Germinal center (tissue), 1 donor: ENCODE data around the gene CHD5.

Source experiments
- DNase-seq: peaks from one replicate; pipeline ENCODE4 v3.0.0; 2012; ENCODE audit warnings: mixed read lengths, low spot score

CHD5 gene

DNA sequence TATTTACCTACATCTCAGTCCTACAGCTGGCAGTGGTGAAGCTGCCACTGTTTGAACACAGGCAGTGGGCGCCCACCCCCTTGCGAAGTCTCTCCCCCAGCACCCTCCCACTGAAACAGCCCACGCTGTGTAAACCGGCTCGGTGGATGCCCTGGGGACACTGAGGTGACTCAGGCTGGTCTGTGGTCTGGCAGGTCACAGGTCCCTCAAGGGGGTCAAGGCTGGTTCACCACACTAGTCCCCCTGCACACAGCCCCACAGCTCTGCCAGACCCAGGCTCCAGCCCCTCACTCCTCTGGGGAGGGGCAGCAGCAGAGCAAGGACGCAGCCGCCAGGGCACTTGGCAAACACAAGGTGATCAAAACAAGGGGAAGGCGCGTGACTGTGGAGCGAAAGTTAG is 7.6 kb downstream of the CHD5 start:
- no peak for DNase-seq

DNA sequence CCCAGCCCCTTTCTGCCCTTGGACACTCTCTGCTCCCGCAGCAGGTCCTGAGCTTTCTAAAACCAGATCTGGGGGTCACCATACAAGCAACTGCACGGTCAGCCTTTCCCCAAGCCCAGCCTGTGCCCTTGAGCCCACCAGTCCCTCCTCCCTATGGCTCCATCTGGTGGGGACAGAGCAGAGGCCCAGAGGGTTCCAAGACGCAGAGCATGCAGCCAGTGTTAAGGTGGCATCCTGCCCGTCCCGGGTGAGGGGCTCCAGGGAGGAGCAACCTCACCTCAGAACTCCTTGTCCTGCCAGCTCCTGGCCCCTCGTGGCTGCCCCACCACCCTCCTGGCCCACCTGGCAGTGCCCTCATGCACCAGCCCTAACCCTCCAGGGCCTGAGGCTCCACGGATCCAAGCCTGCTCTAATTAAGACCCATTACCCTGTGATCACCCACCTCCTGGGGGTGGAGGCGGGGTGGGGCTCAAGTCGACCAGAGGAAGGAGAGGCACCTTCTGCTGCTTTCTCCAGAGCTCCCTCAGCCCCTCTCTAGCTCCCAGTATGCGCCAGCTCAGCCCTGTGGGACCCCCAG is 8.5 kb downstream of the CHD5 start:
- no peak for DNase-seq

- DNase-seq: no peak
Observed at GRCh38 chr1:6170742-6171201, 9.3 kb downstream of the CHD5 start.

DNA sequence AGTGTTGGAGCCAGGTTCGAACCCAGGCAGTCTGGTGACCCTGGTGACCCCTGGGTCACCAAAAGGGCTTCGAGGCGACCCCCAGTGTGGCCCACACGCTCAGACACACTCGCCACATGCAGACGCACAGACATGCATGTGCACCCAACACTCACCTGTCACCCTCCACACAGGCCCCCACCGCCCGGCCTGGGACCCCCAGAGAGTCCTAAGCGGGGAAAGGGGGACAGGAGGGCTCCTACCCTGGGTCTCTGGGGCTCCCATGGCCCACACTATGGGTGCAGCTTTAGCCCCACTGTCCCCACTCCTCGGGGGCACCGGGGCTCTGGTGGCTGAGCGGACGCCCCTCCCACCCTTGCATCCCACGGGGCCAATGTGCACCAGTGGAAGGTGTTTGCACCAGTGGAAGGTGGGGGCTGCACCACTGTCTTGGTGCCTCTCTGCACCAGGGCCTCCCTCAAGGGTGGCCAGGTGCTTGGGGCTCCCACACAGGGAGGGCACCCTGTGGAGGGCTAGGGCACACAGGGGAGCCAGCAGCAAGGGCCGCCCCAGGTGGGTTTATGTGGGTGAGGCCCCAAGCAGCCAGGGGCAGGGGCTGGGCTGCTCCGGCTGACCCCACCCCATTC is 9.9 kb downstream of the CHD5 start:
- DNase-seq: no peak

DNA sequence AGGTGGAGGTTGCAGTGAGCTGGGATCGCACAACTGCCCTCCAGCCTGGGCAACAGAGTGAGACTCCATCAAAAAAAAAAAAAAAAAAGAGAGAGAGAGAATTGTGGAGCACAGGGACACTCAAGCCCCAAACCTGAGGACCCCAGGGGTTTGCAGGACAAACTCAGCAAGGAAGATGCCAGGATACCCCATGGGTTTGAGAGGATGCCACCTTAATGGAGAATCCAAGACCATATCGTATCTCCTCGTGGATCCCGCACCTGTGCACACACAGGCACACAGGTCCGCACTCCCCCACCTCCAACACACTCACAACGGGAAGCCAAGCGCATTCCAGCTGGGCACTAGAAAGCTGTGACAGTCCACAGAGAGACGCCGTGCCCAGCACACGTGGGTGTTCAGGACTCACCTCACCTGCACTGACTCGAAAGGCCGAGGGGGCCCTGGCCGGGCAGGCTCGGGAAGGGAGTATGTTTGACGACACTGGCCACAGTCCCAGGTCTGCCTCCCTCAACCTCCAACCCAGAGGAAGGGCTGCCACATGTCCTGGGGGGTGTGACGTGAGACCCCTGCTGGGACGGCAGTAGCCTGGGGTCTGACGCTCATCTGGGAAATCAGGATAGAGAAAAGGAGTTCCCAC is 11.1 kb downstream of the CHD5 start:
- no peak for DNase-seq

DNA sequence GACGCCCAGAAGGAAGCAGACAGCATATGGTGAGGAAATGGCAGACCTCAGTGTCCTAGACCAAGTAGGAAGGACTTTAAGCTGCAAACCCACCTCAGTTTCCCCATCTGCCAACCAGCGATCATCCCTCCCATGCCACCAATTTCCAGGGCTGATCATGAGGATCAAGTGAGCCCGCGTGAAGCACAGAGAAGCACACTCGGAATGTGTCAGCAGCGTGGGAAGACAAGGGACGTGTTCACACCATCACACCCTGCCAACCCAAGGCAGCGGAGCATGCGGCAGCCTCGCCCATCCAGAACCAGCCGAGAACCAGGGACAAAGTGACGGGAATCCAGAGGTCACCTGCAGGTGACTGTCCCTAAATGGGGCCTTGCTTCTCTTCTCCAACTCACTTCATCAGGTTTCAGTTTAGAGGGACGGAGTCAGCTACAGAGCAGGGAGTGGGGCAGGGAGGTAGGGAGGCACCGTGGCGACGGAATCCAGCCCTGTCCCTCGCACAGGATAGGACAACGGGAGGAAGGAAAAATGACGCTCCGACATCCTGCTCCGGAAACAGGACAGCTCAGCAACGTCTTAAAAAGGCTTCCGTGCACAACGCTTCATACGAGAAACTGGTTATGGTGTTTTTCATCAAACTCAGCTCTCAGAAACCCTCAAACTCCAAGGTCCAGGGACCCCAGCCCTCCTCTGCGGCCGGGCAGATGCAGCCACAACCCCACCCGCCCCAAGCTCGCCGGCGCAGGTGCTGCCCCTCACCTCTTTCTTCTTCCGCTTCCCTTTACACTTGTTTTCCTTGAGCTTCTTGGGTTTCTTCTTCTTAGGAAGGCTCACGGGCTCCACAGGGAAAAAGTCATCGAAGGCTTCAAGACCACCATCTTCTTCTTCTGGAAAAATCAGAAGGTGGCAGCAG is 12.5 kb downstream of the CHD5 start:
- DNase-seq: no peak

DNA sequence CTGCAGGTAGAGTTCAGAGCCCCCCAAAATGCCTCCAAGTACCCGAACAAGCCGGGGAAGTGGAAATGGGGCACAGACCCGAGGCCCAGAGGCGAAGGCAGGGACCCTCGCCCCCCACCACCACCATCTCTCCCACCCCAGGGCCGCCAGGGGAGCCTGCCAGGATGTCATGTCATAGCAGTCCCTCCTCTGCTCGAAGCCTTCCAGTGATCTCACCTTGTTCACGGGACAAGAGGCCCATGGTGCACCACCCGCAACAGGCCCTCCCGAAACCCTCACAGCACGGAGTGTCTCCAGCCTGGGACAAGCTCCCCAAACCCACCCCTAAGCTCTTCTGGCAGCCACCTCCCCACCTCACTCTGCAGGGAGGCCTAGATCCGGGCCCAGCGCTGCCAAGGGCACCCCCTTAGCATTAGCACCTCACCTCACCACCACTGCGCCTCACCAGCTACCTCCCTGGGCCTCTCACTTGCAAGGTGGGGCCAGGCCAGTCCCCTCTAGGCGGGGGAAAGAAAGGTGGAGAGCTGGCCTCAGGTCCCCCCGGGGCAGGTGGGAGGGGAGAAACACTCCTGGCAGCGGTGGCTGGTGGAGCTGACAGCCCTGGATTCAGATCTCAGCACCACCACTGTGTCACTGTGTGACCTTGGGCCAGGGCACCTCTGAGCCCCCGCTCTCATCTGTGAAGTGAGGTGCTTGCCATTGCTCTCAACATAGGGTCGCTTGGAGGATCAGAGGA is 13.3 kb downstream of the CHD5 start:
- DNase-seq: no peak

- DNase-seq: no peak
Observed at GRCh38 chr1:6166221-6166620, 13.9 kb downstream of the CHD5 start.

GRCh38 chr1:6165441-6165985 is 14.6 kb downstream of the CHD5 start:
- DNase-seq: no peak

- DNase-seq: no peak
Observed at GRCh38 chr1:6165027-6165426, 15.1 kb downstream of the CHD5 start.

GRCh38 chr1:6163973-6164617 is 16.0 kb downstream of the CHD5 start:
- no peak for DNase-seq

DNA sequence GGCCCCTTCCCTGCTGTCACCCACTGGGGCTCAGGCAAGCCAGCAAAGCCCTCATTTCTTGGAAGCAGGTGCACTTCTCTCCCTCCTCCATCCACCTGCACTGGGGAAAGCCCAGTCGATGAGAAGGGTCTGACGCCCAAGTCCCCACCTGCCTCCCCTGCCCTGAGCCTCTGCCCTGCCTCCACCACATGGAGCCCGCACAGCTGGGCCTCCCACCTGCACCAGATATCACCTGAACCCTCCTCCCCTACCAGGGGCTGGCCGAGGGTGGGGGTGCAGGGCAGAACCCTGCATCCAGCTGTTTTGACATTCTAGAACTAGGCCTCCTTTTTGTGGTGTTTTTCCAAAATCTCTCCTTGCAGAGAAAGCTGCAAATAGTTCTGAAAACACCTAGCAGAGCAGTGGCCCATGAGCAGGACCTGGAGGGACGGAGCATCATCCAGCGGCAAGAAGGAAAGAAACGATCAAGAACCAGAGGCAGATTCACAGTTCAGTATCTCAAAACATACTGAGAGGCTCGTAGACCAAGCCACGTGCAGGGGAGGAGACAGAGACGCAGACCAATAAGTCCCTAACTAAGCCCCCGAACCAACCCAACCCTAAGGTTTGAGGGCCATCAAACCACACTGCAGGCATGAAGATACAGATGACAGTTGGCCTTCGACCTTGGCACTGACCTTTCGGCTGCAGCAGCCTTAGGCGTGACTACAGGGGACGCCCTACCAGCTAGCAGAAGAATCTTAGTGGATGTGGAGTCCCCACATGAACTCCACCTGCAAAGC is 16.7 kb downstream of the CHD5 start:
- DNase-seq: no peak

GRCh38 chr1:6162773-6163172 is 17.3 kb downstream of the CHD5 start:
- no peak for DNase-seq

GRCh38 chr1:6162341-6162740 is 17.8 kb downstream of the CHD5 start:
- DNase-seq: no peak

- no peak for DNase-seq
Observed at GRCh38 chr1:6158181-6158580, 21.9 kb downstream of the CHD5 start.

DNA sequence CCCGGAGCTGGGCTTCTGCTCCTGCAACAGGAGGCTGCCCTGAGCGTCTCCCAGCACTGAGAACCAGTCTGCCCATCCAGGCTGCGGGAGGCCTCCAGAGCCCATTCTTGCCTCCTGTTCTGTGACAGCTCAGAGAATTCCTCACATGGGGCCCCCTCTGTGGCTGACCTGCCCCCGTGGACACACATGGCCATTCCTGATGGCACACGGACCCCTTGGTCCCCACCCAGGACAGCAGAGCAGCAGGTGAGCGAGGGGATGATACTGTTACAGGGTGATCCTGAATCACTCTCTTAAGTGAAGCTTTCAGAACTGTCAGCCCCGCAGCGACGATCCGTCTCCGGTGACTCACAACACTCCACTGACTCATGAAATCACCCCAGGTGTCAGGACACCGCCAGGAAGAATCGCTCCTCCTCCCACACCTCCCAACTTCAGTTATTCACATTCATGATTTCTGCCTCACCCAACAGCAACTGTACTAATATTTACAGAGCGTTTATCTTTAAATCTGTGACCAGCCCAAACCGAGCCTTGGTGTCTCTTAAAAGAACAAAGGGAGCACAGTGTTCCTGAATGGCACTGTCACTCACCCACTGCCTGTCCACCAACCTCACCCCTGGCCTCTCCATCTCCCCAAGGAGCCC is 22.5 kb downstream of the CHD5 start:
- no peak for DNase-seq

GRCh38 chr1:6157132-6157527 is 23.0 kb downstream of the CHD5 start:
- DNase-seq: no peak

DNA sequence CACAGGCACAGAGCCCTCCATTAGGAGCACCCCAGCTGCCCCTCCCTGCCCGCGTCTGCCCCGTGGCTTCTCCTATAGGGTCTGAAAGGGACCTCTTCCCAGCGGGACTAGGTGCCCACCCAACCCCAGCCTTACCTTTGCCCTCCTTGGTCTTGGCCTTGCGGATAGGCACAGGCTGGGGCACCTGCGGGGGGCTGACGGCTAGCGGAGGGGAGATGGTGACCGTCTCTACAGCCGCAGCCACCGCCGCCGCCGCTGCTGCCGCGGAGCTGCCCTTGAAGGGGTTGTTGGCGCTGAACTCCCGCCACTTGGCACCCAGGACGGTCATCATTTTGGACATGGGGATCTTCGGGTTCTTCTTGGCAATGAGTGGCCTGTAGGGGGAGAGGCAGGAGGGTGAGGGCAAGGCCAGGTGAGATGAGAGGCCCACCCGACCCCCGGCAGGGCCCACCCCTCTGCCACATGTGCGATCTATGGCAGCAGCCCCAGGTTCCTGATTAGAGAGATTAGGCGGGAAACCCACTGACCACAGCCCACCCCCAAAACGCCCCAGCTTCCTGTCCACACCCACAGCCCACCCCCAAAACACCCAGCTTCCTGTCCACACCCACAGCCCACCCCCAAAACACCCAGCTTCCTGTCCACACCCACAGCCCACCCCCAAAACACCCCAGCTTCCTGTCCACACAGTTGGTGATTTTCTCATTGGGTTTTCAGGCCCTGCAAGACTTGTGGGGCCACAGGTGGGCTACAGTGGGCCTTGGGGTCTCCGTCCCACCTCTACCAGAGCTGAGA is 25.4 kb downstream of the CHD5 start:
- no peak for DNase-seq

- no peak for DNase-seq
Observed at GRCh38 chr1:6152882-6153281, 27.2 kb downstream of the CHD5 start.
